PFSK-1 (cell line): ENCODE data around the gene FLAD1.

ENCODE experiments used
- POLR2AphosphoS5 ChIP-seq: IDR thresholded peaks from 2 replicates; pipeline ENCODE4 v1.6.1; 2012; ENCODE audit warnings: low read depth, mild to moderate bottlenecking, control low read depth, low read length, moderate library complexity
- REST ChIP-seq, 2 experiments: IDR thresholded peaks; 2 replicates each; pipeline versions ENCODE4 v1.6.1 to v1.8.0; 2011 to 2012; ENCODE audit warnings: low read depth in 2 of 2, low read length in 2 of 2, control low read depth in 1 of 2, inconsistent platforms in 1 of 2, mild to moderate bottlenecking in 1 of 2, moderate library complexity in 1 of 2; ENCODE audit not compliant: insufficient read depth in 1 of 2
- SIN3A ChIP-seq: IDR thresholded peaks from 2 replicates; pipeline ENCODE4 v1.6.1; 2012; ENCODE audit warnings: mild to moderate bottlenecking, low read length, moderate library complexity, borderline replicate concordance; ENCODE audit not compliant: insufficient read depth
- TAF1 ChIP-seq: IDR thresholded peaks from 2 replicates; pipeline ENCODE4 v1.6.1; 2012; ENCODE audit warnings: low read length, control low read depth, borderline replicate concordance; ENCODE audit not compliant: insufficient read depth

DNA sequence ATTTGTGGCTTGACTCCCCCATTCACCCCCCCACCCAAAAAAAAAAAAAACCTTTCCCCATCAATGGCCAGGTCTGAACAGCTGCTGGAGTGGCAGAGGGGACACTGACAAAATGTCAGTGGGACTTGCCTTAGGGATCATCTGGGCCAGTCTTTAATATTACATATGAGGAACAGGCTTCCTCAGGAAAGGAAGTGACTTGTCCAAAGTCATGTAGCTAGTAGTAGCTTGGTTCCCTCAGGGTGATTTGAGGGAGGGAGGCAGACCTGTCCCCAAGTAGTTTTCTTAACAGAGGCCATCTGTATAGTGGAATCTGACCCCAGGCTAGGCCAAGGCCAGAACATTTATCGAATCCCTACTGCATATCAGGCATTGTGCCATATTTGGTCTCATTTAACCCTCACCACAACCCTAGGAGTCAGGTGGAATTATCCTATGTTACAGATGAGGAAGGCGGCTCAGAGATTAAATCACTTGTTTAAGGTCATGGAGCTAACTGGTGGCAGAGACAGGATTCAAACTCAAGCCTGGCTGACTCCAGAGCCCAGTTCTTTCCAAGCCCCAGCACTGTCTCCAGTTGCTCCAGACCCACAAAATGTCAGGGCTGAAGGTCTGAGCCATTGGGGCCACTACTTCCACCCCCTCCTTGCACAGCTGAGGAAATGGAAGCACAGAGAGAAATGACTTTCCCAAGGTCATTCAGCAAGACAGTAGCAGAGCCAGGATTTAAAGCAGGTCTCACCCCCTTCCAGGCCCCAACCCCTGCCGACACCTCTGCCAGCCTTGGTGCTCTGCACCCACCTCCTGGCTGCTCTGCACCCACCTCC is 29.8 kb downstream of the FLAD1 start:
- no peak for TF ChIP-seq REST (IDR thresholded peaks at IDR 0.05; ENCODE audit: insufficient read depth in 1 of 2, low read depth in 2 of 2, low read length in 2 of 2)
- no peak for TF ChIP-seq SIN3A
- no peak for TF ChIP-seq POLR2AphosphoS5
- no peak for TF ChIP-seq TAF1
